Measurements from ENCODE around the gene GNB5.
"Not testable (repeated sequence)": the region's sequence is repeated elsewhere in the genome, so short reads cannot be mapped to it uniquely, and the experiment has no call there.

Gene GNB5

DNA sequence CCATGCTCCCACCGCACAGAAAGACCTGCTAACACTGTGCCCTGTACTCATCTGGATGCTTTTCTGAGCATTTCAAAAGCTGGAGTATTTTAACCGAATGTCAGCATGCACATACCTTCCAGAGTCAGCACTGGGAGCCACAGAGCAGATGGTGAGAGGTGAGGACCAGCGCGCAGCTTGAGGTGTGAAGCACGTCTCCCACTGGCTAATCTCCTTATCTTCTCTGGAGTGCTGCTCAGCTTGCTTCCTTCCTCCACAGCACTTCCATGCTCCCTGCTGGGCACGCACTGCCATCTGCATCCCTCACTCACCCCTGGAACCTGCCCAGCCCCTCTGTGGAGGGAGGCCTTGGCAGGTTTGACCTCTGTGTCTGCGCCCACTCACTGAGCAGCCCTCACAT, at the start of gene GNB5:
Gene GNB5 (minus strand): TSS at position 186 of the 400 bp plus-strand sequence. CDS start 6,716 bp downstream, outside the sequence.
- no peak for DNase-seq

DNA sequence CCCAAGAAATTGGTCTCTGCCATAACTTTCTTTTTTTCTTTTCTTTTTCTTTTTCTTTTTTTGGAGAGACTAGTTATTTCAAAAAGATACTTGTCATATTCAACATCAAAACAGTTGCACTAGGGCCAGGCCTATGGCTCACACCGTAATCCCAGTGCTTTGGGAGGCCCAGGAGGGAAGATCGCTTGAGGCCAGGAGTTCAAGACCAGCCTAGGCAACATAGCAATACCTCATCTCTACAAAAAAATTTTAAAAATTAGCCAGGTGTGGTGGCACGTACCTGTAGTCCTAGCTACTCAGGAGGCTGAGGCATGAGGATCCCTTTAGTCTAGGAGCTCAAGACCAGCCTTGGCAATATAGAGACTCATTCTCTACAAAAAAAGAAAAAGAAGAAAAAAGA, 49.0 kb upstream of the GNB5 start:
- DNase-seq = no peak

DNA sequence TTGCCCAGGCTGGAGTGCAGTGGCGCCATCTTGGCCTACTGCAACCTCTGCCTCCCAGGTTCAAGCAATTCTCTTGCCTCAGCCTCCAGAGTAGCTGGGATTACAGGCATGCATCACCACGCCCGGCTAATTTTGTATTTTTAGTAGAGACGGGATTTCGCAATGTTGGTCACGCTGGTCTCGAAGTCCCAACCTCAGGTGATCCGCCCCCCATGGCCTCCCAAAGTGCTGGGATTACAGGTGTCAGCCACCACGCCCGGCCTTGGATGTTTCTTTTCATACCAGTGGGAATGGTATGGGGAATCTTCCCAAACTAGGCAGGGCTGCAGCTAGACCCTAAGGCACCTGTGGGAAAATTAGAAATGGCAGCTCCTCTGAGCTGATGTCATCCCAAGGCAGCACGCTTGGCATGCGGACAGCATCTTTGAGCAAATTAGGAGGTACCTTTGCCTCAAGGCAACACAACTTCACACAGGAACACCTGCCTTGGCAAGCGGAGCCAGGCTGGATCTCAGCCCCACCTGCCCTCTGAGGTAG, 47.9 kb upstream of the GNB5 start:
- DNase-seq = not testable (repeated sequence)

DNA sequence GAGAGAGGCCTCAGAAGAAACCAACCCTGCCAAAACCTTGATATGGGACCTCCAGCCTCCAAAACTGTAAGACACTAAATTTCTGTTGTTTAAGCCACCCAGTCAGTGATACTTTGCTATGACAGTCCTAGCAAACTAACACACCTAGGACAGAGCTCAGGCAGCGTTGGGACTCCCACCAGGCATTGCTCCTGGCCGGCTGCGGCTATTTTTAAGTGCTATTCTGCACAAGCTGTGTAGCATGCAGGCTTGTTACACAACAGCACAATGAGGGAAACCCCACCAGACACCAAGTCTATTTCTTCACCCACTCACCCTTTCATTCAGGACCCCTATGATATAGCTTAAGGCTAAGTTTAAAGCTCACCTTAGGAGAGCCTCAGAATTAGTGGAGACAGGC, 47.0 kb upstream of the GNB5 start:
- DNase-seq = no peak

DNA sequence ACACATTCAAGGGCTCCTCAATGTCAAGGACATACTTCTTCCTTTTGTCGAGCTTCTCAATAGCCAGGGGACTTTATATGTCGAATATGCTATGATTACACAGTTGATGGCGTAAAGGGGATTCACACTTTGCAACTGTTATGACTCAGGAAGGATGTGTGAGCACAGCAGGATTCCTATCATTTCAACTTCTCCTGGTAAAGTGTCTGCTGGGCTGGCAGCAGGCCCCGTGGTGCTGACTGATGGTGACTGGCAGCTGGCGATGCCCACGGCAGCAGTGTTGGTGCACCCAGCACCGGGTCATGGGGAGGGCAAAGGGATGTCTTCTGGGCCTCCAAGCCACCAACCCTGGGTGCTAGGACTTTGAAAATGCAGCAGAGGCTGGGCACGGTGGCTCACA, 44.8 kb upstream of the GNB5 start:
- no peak for DNase-seq

DNA sequence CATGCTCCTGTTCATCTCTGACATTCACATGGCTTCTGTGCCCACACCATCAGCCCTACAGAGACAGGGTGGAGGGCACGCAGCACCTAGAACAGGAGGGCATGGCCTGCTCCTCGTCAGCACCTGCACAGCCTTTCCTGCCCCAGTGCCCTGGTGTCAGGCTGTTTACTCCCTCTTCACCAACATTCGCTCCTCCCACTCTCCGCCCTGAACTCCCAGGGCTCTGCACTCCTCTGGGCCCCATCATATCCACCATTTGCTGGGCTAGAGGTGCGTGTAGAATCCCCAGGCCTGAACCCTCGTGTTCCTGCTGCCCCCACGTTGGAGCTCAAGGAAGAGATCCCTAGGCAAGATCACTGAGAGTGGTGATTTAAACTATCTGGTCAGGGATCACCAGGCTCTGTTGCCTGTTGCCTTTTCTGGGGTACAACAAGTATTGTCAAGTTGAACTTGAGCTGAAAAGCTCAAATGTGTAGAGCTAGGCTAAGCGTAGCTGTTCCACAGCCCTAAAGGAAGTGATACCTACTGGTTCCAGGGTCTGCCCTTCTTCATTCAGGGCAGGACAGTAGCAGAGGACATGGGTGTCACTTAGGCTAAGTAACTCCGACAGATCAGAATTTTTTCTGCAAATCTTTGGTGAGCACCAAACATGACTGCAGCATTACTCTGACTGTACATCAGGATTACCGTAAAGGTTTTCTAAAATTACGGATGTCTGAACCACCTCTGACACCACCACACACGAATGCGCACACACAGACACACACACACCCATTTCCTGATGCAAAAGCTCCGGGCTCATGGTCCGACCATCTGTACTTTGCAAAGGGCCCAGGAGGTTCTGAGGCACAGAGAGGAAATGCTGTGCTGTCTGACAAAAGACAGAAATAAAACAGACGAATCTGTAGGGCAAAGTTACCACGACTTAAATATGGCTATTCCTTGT, 43.7 kb upstream of the GNB5 start:
- no peak for DNase-seq

DNA sequence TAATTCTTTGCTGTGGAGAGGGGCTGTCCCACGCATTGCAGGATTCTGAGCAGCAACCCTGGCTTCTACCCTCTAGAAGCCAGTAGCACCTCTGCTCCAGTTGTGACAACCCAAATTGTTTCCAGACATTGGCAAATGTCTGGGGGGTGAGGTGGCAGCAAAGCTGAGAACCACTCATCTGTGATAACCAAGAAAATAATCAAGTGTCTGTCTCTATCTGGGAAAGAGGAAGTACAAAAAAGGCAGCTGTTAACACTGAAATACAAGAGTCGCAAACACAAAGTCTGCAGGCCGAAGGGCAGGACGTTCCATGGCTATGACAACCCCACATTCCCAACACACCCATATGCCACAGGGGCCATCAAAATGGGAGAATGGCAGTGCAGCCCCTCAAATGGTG, 42.2 kb upstream of the GNB5 start:
- no peak for DNase-seq

DNA sequence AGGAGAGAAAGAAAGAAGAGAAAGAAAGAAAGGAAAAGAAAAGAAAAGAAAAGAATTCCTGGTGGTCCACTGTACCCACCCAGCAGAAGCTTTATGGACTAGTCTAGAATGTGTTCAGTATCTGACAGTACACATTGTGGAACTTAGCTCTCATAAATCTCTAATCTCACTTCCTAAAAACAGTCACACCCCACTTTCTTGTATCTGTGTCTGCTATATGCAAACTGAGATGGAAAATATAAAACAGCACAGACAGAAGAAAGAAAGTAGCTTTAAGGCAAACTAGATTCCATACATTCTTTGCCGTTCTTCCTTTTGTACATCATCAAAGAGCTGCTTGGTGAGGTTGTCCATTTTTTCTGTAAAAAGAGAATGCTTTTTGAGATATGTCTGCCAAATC, 41.1 kb upstream of the GNB5 start:
- DNase-seq = no peak

DNA sequence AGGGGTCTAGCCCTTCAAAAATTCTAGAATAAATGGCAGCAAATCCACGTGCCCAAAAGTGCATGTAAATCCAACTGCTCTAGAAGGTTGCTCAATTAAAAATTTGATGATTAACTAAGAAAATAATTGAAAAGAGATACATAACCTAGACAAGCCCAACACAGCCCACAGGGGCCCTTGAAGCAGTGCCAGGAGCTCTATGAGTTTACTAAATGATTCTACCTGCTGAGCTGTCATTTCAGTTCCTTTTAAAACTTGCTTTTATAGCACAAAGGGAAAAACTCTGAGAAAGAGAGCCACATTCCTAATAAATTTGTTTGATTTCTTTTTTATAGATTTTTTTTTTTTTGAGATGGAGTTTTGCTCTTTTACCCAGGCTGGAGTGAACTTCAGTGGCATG, 38.9 kb upstream of the GNB5 start:
- no peak for DNase-seq

DNA sequence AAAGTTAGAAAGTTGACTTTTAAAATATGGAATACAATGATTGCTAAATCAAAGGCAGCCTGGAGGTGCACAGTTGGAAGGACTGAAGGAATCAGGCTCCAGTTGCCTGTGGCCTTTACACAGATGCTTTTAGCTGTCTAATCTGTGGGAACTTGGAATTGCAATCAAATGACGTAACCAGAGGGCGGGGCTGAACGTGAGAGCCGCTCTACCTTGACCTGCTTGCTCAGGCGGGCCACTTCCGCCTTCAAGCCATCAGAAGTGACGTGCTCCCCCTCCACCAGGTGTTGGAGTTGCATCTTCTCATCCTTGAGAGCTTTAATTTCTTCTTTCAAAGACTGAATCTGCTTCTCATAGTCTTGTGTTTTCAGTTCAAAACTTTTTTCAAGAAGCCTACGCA, 37.7 kb upstream of the GNB5 start:
- no peak for DNase-seq

DNA sequence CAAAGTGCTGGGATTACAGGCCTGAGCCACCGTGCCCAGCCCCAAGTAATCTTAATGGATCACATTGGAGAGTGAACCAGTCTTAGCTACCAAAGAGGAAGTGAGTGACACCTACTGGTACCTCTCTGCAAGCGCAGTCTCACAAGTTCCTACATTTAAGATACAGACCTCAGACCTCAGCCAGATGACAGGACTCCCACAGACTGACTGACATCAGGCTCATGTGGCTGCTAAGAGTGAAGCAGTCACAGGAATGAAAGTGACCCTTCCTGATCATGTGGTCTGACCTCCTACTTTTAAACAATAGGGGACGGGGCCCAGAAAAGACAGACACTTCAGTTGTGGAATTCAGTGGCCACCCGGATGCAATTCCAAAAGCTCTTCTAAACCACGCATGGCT, 36.3 kb upstream of the GNB5 start:
- DNase-seq = no peak

DNA sequence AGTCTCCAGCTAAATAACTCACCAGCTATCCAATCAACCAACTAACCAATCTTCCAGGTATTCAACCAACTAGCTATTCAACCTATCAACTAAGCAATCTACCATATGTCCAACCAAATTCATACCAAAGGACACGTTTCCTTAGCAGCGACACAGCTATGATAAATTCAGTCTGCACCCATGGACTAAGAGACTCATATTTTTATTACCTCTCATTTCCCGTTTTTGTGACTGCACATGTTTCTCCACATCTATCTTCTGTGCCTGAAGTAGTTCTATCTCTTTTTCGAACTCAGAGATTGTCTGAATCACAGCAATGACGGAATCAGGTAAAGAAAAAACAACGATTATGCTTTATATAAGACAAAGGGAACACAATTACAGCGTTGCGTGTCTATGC, 34.0 kb upstream of the GNB5 start:
- no peak for DNase-seq

DNA sequence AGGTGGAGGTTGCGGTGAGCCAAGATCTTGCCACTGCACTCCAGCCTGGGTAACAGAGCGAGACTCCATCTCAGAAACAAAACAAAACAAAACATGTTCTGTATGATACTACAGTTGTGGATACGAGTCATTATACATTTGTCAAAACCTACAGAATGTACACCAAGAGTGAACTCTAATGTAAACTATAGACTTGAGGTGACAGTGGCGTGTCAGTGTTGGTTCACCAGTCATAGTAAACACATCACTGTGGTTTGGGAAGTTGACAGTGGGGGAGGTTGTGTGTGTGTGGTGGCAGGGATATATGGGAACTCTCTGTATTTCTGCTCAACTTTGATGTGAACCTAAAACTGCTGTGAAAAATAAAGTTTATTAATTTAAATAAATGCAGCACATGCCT, 33.0 kb upstream of the GNB5 start:
- no peak for DNase-seq

DNA sequence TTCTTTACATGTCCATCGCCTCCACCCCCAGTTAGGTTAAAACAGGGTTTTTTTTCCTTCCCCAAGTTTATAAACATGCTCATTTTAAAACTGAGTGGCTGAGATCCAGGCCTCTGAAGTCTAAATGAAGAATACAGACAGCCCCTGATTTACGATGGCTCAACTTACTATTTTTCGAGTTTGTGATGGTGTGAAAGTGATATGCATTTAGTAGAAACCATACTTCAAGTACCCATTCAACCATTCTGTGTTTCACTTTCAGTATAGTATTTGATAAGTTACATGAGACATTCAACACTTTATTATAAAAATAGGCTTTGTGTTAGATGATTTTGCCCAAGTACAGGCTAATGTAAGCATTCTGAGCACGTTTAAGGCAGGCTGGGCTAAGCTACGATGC, 30.5 kb upstream of the GNB5 start:
- DNase-seq = no peak

DNA sequence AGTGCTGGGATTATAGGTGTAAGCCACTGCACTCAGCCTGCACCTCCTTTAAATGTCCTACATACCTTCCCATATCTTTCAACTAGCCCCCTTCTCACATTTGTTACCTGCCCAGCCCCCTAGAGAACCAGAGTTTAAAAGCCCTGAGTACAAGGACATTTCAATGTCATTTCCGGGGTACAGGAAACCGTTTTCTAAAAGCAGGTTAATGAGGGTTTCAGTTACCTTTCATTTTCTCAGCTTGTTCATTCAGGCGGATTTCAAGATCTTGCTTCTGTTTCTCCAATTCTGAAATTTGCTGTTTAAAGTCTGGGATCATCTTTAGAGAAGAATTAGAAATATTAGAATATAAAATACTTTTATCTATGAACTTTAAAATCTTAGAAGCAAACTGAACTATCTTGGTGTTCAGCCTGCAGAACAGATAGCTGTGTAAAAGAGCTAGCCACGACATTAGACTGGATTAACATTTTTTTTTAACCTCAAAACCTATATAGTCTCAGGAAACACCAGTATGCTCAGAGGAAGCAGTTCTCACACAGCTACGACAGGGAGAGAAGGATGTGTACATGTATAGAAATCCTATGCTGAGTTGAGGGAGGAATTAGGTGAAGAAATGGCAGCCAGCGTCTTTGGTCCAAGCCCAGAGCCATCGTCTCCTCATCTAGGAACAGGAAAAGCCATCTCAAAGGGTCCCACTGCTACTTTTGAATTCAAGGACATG, 29.9 kb upstream of the GNB5 start:
- no peak for DNase-seq

DNA sequence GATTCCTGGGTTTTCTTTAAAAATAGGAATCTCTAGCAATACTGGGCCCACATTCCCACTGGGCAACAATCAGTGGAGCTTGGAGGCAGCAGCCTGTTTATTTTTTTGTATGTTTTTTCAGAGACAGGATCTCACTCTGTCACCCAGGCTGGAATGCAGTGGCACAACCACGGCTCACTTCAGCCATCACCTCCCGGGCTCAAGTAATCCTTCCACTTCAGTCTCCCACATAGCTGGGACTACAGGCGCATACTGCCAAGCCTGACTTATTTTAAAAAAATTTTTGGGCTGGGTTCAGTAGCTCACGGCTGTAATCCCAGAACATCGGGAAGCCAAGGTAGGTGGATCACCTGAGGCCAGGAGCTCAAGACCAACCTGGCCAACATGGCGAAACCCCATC, 29.1 kb upstream of the GNB5 start:
- DNase-seq = no peak

DNA sequence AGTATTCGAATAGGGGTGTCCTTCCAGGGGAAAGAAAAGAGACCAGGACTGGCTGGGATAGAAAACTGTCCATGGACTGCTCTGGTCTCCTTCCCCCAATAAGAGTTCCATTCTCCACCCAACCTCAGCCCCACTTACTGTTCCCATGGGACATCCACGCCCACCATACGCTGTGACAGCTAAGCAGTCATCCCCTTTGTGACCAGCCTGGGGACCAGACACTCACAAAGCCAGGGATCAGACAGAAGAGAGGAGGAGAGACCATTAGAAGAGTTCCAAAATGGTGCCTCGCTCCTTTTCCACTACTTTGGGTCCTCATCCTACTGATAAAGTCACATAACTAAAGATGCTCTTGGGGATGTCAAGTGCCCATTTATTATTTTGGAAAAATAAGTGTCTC, 27.6 kb upstream of the GNB5 start:
- DNase-seq = no peak

DNA sequence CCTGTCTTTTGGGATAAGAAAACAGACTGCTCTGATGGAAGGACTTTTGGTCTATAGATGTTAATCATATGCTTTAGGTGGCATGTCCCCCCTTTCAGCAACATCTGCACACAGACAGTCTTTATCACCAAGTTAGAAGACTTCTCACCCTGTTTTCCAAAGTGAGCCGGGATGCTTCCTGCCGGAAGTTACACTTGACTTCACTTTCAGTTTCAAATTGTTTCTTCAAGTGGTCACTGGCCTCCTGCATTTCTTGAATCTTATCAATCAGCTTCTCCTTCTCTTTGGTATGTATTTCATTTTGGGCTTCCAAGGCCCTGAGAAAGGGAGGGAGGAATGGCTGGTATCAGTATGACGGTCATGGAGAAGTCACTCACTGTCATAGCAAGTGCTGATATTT, 27.2 kb upstream of the GNB5 start:
- no peak for DNase-seq

DNA sequence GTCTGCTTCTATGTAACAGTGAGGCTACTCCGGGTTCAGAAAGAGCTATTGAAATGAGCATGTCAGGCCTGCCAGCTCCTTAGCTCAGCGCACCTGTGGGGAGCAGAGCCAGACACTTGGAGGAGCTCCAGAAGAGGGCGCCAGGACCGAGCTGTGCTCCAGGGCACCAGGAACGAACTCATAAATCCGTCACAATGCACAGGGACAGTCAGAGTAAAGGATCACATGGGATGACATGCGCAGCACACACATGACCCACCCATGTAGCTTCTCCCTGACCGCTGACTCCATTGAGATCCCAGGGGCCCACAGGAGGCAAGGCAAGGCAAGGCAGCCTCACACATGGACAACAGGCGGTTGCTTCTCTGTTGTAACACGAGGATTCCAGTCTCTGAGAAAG, 26.0 kb upstream of the GNB5 start:
- DNase-seq = no peak

DNA sequence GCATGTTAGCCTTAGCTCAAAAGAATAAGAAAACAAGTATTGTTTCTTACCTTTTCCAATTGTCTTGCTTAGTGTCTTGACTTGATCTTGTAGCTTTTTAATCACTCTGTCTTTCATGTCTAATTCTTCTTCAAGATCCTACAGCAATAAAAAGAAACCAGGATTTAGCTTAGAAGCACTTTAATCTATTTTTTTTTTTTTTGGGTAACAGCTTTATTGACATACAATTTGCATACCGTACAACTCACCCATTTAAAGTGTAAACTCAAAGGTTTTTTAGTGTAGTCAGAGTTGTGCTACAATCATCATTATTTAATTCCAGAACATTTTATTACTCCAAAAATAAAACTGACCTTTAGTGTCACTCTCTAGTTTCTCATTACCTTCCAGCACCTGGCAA, 23.4 kb upstream of the GNB5 start:
- no peak for DNase-seq

DNA sequence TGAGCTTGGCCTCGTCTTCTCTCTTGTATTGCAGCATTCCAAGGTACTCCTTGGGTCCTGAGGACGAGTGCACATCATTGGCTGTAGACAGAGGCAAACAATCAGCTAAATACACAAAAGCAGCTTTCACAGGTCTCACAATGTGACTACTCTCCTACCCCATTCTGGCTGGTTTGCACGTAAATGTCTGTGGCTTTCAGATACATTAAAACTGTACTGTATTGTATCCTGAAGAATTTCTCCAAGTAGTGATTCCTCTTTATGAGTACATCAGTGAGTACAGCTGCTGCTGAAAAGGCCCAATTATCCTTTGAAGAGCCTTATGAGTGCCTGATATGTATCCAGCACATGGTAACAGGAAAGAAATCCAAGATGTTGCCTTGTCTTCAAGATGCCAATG, 22.0 kb upstream of the GNB5 start:
- no peak for DNase-seq

DNA sequence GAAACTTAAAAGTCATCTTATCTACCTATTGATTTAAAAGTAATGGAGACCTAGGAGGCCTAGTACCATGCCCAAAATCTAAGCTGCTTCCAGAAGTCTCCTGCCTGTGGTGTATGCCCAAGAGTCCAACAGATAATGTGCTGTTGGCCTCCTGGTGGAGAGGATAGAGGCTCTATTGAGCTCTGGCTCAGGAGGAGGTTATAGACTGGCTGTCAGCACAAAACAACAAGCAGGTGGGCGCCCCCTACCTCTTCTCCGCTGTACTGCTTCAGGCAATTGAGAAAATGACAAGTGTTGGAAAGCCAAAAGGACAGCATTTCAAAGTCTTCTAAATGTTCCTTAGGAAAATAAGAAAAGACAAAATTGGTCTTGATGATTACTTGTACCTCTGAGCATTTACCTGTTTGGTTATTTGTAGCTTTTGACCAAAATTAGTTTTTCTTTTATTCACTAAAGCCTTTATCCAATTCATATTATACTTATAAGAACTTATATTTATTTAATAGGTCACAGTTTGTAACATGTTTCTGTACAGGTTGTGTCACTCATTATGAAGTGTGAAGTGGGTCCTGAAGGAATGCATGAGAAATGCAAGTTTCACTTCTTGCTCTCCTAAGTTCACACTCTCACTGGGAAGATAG, 17.2 kb upstream of the GNB5 start:
- no peak for DNase-seq

DNA sequence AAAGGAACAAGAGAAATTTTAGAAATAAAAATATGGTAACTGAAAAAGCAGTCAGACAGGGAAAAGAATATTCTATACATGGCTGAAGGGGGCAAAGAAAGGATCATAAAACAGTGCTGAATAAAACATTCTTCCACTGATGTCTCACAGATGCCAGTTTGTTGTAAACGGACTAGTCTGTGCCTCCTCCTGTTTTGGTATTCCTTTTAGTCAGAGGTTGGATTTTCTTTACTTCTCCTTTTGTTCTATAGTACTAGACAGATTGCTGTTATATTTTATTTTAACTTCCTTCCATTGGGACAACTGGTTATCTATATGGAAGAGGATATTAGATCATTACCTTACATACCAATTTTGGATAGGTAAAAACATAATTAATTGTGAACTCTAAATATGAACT, 16.0 kb upstream of the GNB5 start:
- no peak for DNase-seq

DNA sequence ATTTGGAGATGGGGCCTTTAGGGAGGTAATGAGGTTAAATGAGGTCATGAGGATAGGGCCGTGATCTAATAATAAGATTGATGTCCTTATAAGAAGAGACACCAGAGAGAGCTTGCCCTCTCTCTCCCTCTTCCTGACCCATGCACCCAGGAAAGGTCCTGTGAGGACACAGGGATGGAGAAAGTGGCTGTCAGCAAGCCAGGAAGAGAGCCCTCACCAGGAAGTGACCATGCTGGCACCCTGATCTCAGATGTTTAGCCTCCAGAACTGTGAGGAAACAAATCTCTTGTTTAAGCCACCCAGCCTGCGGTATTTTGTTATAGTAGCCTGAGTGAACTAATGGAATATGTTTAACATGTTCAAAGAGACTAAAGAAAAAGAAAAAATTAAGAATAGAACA, 15.3 kb upstream of the GNB5 start:
- DNase-seq = no peak

Measured in SIG-M5 (cell line).